Tibial nerve (tissue), 3 donors: ENCODE data around the gene NTSR1.

Experiments used
- POLR2A ChIP-seq, 2 donors: fragments of 450-650 bp; IDR thresholded peaks; one replicate each; pipeline ENCODE4 v1.6.1; 2017; ENCODE audit warnings: antibody characterized with exemption in 2 of 2, mild to moderate bottlenecking in 2 of 2, moderate library complexity in 2 of 2
- TF ChIP-seq, protein P1 (sequence below), 5 experiments: fragments of 200-600 bp in 3 of 5; fragments of 450-650 bp in 2 of 5; sonication (generic) in 3 of 5; IDR thresholded peaks; one replicate each; pipeline ENCODE4 v1.5.1; 2016 to 2019; ENCODE audit warnings: antibody characterized with exemption in 5 of 5, mild to moderate bottlenecking in 3 of 5, moderate library complexity in 2 of 5

DNA sequence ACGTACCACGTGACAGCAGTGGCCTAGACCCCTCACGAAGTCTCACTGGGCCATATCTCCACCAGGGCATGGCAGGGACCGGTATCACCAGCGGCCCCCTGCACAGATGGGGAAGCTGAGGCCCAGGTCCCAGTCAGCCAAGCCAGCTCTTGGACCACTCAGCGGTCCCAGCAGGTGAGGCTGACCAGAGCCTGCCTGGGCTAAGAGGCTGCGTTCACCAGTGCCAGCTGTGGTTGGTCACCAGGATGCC is 85.0 kb downstream of the NTSR1 start:
- TF ChIP-seq, protein P1, sequence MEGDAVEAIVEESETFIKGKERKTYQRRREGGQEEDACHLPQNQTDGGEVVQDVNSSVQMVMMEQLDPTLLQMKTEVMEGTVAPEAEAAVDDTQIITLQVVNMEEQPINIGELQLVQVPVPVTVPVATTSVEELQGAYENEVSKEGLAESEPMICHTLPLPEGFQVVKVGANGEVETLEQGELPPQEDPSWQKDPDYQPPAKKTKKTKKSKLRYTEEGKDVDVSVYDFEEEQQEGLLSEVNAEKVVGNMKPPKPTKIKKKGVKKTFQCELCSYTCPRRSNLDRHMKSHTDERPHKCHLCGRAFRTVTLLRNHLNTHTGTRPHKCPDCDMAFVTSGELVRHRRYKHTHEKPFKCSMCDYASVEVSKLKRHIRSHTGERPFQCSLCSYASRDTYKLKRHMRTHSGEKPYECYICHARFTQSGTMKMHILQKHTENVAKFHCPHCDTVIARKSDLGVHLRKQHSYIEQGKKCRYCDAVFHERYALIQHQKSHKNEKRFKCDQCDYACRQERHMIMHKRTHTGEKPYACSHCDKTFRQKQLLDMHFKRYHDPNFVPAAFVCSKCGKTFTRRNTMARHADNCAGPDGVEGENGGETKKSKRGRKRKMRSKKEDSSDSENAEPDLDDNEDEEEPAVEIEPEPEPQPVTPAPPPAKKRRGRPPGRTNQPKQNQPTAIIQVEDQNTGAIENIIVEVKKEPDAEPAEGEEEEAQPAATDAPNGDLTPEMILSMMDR (IDR thresholded peaks at IDR 0.05) = no peak
- TF ChIP-seq POLR2A (IDR thresholded peaks at IDR 0.05) = no peak
